HepG2 (cell line): ENCODE measurements around the gene MGAT5. TPM values are rescaled to one million over a fixed set of nuclear protein-coding genes. Genes with fewer than 3 reads are reported as not detected.

Experiments used
- ATF1 ChIP-seq: IDR thresholded peaks from 2 replicates; pipeline ENCODE4 v1.6.1; 2016; ENCODE audit warnings: mild to moderate bottlenecking, control low read depth
- FOSL1 ChIP-seq: sonication (generic); formaldehyde crosslinking; IDR thresholded peaks from 2 replicates; pipeline ENCODE4 v1.9.0; 2021; ENCODE audit warnings: missing genetic modification reagents, borderline replicate concordance
- KDM3A ChIP-seq: IDR thresholded peaks from 2 replicates; pipeline ENCODE4 v1.6.1; 2018; ENCODE audit warnings: low read depth, missing compliant biosample characterization
- KMT2B ChIP-seq: IDR thresholded peaks from 2 replicates; pipeline ENCODE4 v1.6.1; 2016; ENCODE audit warnings: missing genetic modification reagents, missing compliant biosample characterization
- RFX3 ChIP-seq: IDR thresholded peaks from 2 replicates; pipeline ENCODE4 v1.6.1; 2016; ENCODE audit warnings: missing biosample characterization, missing genetic modification reagents
- SUZ12 ChIP-seq: fragments of 150-350 bp; IDR thresholded peaks from 2 replicates; pipeline ENCODE4 v1.6.1; 2014; ENCODE audit warnings: low read depth, low read length
- ZBTB20 ChIP-seq: sonication (generic); formaldehyde crosslinking; IDR thresholded peaks from 2 replicates; pipeline ENCODE4 v1.8.1; 2023; ENCODE audit warnings: missing genetic modification reagents, low read depth, mild to moderate bottlenecking, borderline replicate concordance
- ZC3H13 ChIP-seq: sonication (generic); formaldehyde crosslinking; IDR thresholded peaks from 2 replicates; pipeline ENCODE4 v1.8.1; 2023; ENCODE audit warnings: mild to moderate bottlenecking, missing genetic modification reagents, moderate library complexity
- ZNF296 ChIP-seq: sonication (generic); formaldehyde crosslinking; conservative IDR thresholded peaks from 2 replicates; pipeline ENCODE4 v1.5.0; 2020; ENCODE audit warnings: mild to moderate bottlenecking, missing genetic modification reagents
- ZNF326 ChIP-seq: sonication (generic); formaldehyde crosslinking; IDR thresholded peaks from 2 replicates; pipeline ENCODE4 v1.4.0; 2020; ENCODE audit warnings: missing genetic modification reagents, borderline replicate concordance
- ZNF660 ChIP-seq: sonication (generic); formaldehyde crosslinking; IDR thresholded peaks from 2 replicates; pipeline ENCODE4 v1.5.1; 2020; ENCODE audit warnings: mild to moderate bottlenecking, low read depth, missing genetic modification reagents, borderline replicate concordance
- ZNF674 ChIP-seq: sonication (generic); formaldehyde crosslinking; IDR thresholded peaks from 2 replicates; pipeline ENCODE4 v1.5.0; 2020; ENCODE audit warnings: low read depth, mild to moderate bottlenecking, missing genetic modification reagents
- ZNF850 ChIP-seq: sonication (generic); formaldehyde crosslinking; conservative IDR thresholded peaks from 2 replicates; pipeline ENCODE4 v1.9.0; 2021; ENCODE audit warnings: mild to moderate bottlenecking, missing genetic modification reagents
- ZNF879 ChIP-seq: sonication (generic); formaldehyde crosslinking; IDR thresholded peaks from 2 replicates; pipeline ENCODE4 v1.8.1; 2023; ENCODE audit warnings: missing genetic modification reagents
- polyA plus RNA-seq, 8 experiments: library from polyadenylated mRNA; depleted of rRNA in 3 of 8; stranded (reverse) in 7 of 8; unstranded in 1 of 8; fragments of >200 nt; fragmentation: Illumina TruSeq in 4 of 8; extraction: Trizol in 4 of 8; gene quantifications; 2 replicates each; pipeline versions ENCODE4 v1.2.1 to v1.2.3, GENCODE V29; 2011 to 2016; ENCODE audit warnings: low read depth in 4 of 8, missing spikeins in 1 of 8, mixed read lengths in 1 of 8; ENCODE audit not compliant: insufficient read depth in 1 of 8
- total RNA-seq, 5 experiments: library from RNA; depleted of rRNA; stranded (reverse); fragments of >200 nt; fragmentation: Illumina TruSeq; extraction: Trizol; gene quantifications; 2 replicates each; pipeline ENCODE4 v1.2.3, GENCODE V29; 2016; ENCODE audit warnings: low read depth in 1 of 5
- TF ChIP-seq, protein P1 (sequence below): sonication (generic); formaldehyde crosslinking; IDR thresholded peaks from 2 replicates; pipeline ENCODE4 v1.9.0; 2022; ENCODE audit warnings: low read depth, missing genetic modification reagents
- TF ChIP-seq, protein P2 (sequence below): sonication (generic); formaldehyde crosslinking; IDR thresholded peaks from 2 replicates; pipeline ENCODE4 v1.4.0; 2020; ENCODE audit warnings: missing genetic modification reagents
- TF ChIP-seq, protein P3 (sequence below): sonication (generic); formaldehyde crosslinking; IDR thresholded peaks from 2 replicates; pipeline ENCODE4 v1.4.0; 2020; ENCODE audit warnings: missing genetic modification reagents

Gene MGAT5
- total and polyA plus RNA-seq, 2 of the 13 experiments (the other 11 are each of a cell fraction or from before 2014, with no cell fraction given): 33.1 to 60.2 TPM

DNA sequence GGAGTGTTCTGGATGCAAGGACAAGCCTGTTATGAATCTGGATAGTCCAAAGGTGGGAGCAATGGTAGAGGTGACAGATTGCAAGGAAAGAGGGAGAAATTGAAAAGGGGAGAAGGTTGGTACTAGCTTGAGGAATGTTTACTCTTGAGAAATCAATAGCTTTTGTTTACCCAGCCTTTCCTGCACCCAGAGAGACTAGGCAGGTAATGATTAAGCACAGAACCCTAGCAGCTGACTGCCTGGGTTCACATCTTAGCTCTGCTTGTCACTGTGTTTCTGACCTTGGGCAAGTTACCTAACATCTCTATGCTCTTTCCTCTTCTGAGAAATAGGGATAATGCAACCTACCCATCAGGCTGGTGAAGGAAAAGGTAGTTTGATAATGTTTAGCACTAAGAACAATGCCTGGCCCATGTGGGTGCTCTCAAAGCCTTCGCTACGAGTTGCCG lies 178.6 kb downstream of the MGAT5 start (continued):
- no peak for TF ChIP-seq SUZ12
- no peak for TF ChIP-seq ZNF660 (CRISPR knock-in tag)
- TF ChIP-seq ATF1: peak; percentile 73; the same call in 1 of the 2 replicates
- TF ChIP-seq, protein P1, sequence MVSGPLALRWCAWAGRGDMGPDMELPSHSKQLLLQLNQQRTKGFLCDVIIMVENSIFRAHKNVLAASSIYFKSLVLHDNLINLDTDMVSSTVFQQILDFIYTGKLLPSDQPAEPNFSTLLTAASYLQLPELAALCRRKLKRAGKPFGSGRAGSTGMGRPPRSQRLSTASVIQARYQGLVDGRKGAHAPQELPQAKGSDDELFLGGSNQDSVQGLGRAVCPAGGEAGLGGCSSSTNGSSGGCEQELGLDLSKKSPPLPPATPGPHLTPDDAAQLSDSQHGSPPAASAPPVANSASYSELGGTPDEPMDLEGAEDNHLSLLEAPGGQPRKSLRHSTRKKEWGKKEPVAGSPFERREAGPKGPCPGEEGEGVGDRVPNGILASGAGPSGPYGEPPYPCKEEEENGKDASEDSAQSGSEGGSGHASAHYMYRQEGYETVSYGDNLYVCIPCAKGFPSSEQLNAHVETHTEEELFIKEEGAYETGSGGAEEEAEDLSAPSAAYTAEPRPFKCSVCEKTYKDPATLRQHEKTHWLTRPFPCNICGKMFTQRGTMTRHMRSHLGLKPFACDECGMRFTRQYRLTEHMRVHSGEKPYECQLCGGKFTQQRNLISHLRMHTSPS (CRISPR knock-in tag): peak; percentile 74
- TF ChIP-seq ZNF850 (CRISPR knock-in tag): no peak
- no peak for TF ChIP-seq FOSL1 (CRISPR knock-in tag)
- TF ChIP-seq, protein P2, sequence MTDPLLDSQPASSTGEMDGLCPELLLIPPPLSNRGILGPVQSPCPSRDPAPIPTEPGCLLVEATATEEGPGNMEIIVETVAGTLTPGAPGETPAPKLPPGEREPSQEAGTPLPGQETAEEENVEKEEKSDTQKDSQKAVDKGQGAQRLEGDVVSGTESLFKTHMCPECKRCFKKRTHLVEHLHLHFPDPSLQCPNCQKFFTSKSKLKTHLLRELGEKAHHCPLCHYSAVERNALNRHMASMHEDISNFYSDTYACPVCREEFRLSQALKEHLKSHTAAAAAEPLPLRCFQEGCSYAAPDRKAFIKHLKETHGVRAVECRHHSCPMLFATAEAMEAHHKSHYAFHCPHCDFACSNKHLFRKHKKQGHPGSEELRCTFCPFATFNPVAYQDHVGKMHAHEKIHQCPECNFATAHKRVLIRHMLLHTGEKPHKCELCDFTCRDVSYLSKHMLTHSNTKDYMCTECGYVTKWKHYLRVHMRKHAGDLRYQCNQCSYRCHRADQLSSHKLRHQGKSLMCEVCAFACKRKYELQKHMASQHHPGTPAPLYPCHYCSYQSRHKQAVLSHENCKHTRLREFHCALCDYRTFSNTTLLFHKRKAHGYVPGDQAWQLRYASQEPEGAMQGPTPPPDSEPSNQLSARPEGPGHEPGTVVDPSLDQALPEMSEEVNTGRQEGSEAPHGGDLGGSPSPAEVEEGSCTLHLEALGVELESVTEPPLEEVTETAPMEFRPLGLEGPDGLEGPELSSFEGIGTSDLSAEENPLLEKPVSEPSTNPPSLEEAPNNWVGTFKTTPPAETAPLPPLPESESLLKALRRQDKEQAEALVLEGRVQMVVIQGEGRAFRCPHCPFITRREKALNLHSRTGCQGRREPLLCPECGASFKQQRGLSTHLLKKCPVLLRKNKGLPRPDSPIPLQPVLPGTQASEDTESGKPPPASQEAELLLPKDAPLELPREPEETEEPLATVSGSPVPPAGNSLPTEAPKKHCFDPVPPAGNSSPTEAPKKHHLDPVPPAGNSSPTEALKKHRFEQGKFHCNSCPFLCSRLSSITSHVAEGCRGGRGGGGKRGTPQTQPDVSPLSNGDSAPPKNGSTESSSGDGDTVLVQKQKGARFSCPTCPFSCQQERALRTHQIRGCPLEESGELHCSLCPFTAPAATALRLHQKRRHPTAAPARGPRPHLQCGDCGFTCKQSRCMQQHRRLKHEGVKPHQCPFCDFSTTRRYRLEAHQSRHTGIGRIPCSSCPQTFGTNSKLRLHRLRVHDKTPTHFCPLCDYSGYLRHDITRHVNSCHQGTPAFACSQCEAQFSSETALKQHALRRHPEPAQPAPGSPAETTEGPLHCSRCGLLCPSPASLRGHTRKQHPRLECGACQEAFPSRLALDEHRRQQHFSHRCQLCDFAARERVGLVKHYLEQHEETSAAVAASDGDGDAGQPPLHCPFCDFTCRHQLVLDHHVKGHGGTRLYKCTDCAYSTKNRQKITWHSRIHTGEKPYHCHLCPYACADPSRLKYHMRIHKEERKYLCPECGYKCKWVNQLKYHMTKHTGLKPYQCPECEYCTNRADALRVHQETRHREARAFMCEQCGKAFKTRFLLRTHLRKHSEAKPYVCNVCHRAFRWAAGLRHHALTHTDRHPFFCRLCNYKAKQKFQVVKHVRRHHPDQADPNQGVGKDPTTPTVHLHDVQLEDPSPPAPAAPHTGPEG (CRISPR knock-in tag): no peak
- TF ChIP-seq KDM3A (CRISPR knock-in tag): peak; percentile 92
- TF ChIP-seq ZNF674 (CRISPR knock-in tag): no peak
- TF ChIP-seq, protein P3, sequence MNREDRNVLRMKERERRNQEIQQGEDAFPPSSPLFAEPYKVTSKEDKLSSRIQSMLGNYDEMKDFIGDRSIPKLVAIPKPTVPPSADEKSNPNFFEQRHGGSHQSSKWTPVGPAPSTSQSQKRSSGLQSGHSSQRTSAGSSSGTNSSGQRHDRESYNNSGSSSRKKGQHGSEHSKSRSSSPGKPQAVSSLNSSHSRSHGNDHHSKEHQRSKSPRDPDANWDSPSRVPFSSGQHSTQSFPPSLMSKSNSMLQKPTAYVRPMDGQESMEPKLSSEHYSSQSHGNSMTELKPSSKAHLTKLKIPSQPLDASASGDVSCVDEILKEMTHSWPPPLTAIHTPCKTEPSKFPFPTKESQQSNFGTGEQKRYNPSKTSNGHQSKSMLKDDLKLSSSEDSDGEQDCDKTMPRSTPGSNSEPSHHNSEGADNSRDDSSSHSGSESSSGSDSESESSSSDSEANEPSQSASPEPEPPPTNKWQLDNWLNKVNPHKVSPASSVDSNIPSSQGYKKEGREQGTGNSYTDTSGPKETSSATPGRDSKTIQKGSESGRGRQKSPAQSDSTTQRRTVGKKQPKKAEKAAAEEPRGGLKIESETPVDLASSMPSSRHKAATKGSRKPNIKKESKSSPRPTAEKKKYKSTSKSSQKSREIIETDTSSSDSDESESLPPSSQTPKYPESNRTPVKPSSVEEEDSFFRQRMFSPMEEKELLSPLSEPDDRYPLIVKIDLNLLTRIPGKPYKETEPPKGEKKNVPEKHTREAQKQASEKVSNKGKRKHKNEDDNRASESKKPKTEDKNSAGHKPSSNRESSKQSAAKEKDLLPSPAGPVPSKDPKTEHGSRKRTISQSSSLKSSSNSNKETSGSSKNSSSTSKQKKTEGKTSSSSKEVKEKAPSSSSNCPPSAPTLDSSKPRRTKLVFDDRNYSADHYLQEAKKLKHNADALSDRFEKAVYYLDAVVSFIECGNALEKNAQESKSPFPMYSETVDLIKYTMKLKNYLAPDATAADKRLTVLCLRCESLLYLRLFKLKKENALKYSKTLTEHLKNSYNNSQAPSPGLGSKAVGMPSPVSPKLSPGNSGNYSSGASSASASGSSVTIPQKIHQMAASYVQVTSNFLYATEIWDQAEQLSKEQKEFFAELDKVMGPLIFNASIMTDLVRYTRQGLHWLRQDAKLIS (CRISPR knock-in tag): 0 out of 2 replicates have a peak, but pooled peaks have one; percentile 60
- TF ChIP-seq ZBTB20: peak; percentile 72; the same call in 1 of the 2 replicates
- TF ChIP-seq ZNF296: no peak
- no peak for TF ChIP-seq ZC3H13 (CRISPR knock-in tag)
- TF ChIP-seq KMT2B (CRISPR knock-in tag): peak; percentile 61; the same call in 1 of the 2 replicates
- TF ChIP-seq ZNF326 (CRISPR knock-in tag): no peak
- TF ChIP-seq RFX3: no peak
- TF ChIP-seq ZNF879 (CRISPR knock-in tag): no peak
